WI38 (cell line): ENCODE measurements around the gene FOXL1.

ENCODE experiments used
- H3K4me3 ChIP-seq: 2 replicates; pipeline ENCODE4 v1.5.1; 2011; ENCODE audit warnings: low read depth, mild to moderate bottlenecking, control low read depth, low read length
- TF ChIP-seq, protein P1 (sequence below): IDR thresholded peaks from 2 replicates; pipeline ENCODE4 v1.5.1; 2012; ENCODE audit warnings: low read depth, mild to moderate bottlenecking, control low read depth, low read length

Gene FOXL1

DNA sequence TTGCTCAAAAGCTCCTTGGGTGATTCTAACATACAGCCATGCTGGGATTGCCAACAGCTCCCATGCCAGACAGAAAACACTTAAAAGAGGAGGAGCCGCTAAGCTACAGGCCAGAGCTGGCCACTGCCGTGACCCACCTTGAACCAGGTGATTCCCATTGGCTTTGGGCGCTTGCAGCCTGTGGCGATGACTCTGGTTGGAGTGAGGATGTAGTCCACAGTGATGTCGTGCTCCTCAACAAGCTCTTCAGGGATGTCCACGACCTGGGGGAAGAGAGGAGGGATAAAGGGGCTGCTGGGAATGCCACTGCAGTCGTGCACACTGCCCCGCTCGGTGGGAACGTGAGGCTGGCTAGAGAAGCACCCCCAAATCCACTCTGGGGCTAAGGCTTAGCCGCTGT, 36.8 kb upstream of the FOXL1 start:
- TF ChIP-seq, protein P1, sequence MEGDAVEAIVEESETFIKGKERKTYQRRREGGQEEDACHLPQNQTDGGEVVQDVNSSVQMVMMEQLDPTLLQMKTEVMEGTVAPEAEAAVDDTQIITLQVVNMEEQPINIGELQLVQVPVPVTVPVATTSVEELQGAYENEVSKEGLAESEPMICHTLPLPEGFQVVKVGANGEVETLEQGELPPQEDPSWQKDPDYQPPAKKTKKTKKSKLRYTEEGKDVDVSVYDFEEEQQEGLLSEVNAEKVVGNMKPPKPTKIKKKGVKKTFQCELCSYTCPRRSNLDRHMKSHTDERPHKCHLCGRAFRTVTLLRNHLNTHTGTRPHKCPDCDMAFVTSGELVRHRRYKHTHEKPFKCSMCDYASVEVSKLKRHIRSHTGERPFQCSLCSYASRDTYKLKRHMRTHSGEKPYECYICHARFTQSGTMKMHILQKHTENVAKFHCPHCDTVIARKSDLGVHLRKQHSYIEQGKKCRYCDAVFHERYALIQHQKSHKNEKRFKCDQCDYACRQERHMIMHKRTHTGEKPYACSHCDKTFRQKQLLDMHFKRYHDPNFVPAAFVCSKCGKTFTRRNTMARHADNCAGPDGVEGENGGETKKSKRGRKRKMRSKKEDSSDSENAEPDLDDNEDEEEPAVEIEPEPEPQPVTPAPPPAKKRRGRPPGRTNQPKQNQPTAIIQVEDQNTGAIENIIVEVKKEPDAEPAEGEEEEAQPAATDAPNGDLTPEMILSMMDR, result no peak
- H3K4me3 ChIP-seq, result no peak overlapping the region

DNA sequence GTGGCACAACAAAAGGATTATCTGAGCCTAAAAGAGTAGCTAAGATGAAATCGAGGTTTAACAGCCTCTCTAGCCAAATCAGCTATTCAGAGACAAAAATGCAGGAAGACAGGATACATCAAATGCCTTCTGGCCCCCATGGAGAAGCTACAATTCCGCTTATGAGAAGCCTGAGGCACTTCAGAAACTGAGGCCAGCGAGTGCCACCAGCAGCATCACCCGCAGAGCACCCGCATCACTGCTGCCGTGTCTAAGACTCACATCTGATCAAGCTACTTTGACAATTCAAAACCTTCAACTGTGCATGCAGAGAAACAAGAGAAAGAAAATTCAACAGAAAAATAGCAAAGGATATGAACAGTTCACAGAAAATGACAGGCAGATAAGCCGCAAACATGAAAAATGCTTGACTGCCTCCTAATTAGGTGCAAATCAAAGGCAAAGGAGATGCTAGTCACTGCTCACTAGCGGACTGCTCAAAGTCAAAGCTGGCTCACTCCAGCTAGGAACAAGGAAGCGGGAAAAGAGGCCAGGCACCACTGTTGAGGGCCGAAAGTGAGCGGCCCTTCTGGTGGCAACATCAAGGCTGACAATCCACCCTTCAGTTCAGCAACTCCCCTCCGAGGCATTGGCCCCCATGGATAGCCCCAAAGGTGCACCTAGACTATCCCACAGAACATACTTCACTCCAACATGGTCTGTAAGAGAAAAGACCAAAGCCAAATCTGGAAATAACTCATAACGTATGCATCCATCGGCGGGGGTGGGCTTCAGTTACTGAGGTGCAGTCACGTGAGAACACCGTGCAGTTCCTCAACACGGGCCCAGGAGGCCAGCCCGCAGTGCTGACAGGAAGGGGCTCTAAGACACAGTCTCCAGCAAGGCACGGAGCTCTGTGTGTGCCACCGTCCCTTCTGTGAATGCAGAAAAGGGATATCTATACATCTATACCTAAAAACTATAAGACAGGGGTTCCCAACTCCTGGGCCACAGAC, 35.3 kb upstream of the FOXL1 start:
- no peak overlapping the region for H3K4me3 ChIP-seq
- TF ChIP-seq, protein P1, result no peak

DNA sequence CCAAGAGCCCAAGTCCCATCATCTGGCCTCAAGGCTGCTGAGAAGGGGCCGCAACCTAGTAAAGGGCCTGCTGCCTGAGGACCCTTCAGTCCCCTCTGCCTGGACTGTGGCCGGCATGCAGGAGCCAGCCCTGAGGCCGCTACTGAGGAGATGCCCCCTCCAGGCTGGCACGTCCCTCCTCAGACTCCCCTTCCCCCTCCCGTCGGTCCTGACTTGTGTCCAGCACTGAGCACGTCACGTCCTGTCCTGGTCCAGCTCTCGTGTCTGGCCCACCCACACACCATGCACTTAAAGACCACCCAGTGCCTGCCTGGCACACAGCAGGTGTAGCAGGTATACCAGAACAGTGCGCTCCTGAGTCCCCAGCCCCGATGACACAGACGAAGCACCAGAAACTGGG, 32.9 kb upstream of the FOXL1 start:
- TF ChIP-seq, protein P1, result no peak
- no peak overlapping the region for H3K4me3 ChIP-seq

DNA sequence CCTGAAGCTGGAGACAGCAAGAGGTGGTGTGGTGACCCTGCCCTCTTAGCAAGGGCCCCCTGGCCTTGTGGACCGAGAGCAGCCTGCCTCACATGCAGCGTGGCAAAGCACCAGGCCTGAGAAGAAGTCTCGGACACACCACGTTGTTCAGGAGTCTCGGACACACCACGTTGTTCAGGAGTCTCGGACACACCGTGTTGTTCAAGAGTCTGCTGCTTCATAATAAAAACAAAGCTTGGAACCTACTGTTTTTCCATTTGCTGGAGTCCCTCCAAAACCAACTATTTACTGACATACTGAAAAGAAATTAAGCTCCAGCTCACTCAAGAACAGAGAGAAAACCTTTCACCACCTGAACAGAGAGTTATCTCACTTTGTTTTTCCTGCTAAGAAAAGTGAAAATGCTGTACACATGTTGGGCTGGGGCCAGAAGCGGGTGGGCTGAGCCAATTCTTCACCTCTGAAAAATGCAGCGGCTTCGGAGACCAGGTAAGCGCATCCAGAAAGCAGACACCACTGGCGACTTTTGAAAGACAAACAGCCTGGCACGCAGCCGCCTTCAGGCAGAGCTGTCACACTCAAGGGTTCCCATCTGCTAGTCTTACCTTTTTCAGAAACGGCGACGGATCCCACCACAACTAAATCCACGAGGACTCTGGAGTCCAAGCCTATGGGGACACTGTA, 32.3 kb upstream of the FOXL1 start:
- TF ChIP-seq, protein P1, result no peak
- H3K4me3 ChIP-seq, result no peak overlapping the region

DNA sequence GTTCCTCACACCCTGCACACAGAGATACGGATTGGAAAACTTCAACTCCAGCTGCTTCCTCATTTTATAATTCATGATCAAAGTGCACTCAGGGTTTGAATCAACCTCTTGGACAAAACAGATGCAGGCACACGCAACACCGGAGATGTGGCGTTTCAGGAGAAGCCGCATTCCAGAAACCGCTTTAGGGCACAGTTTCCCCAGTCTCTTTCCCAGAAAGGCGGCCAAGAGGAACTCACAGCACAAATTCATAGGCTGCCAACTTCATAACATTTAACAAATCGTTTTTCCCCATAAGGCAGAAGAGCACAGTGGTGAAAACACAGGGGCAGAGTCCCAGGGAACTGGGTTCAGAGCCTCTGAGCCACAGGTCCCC, 31.7 kb upstream of the FOXL1 start:
- TF ChIP-seq, protein P1, result no peak
- no peak overlapping the region for H3K4me3 ChIP-seq

DNA sequence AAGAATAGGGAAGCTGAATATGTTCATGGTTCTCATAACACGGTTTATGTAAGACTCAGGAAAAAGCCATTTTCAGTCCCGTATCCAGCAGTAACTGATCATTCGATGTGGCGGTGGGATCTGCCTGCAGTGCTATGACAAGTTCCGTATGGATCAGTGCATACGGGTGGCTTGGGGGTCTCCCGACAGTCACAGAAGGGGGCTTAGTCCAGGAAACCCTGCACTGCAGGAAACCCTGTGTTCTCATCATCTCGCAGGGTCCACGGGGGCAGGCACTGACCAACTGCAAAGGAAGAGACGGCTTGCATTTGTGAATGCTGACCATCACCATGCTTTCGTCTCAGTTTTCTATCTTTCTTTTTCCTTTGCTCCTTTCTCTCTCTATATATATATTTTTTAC, 31.1 kb upstream of the FOXL1 start:
- TF ChIP-seq, protein P1, result no peak
- H3K4me3 ChIP-seq, result no peak overlapping the region
